MV-4-11 (cell line): ENCODE measurements around the gene BTLA.
"Not testable (repeated sequence)": the region's sequence is repeated elsewhere in the genome, so short reads cannot be mapped to it uniquely, and the experiment has no call there.

ENCODE experiments used
- DNase-seq: peaks from one replicate; lab custom pipeline; 2025; lab: John Stamatoyannopoulos, UW

The BTLA gene

DNA sequence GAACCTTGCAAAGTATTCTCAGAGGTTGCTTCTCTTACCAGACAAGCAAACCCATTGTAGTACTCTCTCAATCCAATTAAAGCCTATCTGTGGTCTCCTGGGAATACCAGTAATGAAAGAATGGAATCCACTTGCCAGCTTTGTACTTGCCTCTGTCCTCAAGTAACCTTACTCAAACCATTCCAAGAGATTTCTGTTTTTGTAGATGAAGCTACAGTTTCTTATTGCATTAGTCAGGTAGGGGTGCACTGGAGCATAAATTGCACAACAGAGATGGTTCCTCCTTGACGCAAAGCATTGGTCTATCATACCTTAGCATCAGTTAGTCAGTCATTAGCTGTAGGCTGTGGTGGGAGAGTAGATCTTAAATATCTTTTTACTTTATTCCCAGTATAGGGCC lies 52.9 kb downstream of the BTLA start:
- no peak for DNase-seq

DNA sequence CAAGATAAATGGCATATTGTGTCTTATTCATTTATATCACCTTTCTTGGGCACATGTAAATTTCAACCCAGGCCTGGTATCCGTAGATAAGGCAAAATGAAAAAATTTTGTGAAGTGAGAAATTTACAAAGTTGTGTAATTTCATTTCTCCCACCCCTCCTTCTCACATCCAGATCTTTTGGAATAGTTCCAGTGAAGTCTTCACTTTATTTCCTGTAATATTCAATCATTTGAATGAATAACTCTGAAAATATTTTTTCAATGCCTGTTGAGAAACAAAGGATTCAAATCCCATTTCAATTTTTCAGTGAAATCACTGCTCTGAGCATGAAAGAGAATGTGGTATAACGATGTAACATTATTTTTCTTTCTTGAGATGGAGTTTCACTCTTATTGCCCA lies 53.4 kb downstream of the BTLA start:
- no peak for DNase-seq

DNA sequence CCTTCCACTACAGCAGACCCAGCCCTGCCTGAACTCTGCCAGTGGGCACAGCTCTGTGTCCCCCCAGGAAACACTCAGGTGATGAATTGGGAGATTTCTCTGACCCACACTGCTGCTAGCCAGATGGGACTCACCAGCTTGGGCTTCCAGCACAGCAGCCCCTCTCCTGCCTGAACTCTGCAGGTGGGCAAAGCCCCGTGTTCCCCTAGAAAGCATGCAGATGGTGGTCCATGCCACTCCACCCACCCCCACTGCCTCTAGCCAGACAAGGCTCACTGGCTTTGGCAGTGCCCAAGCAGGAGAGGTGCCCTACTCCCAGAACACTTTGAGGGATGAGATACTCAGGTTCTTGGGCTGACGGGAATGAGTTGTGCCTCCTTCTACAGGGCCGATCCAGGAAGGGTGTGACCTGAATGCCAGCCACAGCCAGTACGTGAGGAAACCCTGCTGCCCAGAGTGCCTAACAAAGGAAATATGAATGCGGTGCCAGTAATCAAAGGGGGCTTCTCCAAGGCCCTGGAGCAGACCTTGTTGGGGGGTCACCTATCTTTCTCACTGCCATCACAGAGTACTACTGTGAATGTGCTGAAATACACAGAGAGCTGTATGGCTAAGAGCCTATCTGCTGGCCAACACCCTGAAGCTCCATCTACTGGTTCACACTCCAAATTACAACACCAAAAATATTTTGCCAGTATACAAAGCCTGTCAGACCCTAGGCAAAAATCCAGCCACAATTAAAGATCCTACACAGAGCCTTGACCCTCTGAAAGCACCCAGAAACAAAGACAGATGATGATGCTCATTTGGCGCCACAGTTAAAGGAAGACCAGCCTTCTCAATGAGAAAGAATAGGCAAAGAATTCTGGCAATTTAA lies 61.9 kb downstream of the BTLA start:
- DNase-seq = peak; percentile 53

DNA sequence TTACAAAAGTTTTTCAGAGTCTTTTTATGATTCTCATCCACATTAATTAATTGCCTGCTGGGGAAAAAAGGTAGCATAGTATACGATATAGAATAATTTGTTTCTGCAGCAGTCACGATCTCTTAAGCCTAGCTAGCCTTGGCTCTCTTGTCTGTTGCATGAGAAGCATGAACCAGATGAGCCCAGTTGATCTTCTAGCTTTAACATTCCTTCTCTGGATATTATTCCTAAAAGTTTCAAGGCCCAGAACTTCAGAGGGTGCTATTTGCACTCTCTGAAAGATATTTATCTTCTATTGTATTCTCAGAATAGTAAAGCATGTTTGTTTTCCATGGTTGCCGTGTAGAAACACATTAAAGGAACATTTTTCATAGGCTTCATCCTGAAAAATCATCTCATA lies 69.3 kb downstream of the BTLA start:
- no peak for DNase-seq

DNA sequence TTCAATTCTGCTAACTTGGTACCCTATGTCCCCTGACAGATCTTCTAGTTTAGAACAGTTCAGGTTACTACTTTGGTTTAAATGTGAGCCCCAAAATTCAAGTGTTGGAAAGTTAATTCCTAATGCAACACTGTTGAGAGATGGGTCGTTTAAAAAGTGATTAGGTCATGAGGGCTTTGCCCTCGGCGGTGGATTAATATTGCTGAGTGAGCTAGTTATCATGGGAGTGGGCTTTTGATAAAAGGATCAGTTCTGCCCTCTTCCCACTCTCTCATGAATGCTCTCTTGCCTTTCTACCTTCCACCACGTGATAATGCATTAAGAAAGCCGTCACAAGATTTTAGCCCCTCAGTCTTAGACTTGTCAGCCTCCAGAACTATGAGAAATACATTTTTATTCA lies 72.1 kb downstream of the BTLA start:
- no peak for DNase-seq

DNA sequence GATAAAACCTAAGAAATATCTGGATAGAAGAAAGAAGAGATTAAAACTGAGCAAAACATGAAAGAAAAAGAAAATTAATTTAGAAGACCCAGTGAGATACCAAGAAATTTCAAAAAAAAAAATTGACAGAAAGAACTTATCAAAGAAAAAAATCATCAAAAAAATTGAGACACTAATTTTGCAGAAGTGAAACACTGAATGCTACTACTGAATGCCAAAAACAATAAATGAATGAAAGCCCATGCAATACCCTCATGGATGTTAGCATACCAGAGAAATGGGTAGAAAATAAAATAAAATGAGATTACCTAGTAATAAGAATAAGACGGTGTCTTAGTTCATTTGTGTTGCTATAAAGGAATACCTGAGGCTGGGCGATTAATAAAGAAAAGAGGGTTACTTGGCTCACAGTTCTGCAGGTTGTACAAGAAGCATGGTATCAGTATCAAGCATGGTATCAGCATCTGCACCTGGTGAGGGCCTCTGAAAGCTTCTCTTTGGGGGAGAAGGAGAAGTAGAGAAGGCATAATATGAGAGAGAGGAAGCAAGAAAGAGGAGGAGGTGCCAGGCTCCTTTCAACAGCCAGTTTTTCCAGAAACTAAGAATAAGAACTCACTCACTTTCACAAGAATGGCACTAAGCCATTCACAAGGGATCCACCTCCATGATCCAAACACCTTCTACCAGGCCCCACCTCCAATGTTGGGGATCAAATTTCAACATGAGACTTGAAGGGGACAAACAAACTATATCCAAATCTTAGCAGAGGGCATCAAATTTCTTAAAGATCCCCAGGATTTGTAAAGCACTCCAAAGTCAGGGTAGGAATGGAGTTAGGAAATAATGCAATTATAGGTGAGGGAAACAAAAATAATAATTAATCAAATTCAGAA lies 73.2 kb downstream of the BTLA start:
- DNase-seq = peak; percentile 25

DNA sequence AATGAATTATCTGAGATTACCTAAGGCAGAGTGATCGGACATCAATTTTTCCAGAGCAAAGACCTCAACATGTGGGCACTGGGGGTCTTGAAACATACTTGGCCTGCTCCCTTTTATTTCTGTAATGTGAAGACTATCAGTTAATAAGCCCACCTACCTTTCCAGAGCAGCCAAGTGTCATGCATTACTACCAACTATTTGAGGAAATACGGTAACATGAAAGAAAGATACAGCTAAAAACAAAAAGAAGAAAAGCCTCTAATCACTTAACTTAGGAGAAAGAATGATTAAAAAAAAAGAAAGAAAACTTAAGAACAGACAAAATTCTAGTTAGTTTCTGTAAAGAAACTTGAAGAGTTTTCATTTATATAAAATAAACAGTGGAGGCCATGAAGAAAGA lies 73.9 kb downstream of the BTLA start:
- DNase-seq = no peak

GRCh38 chr3:112424394-112424793 lies 74.9 kb downstream of the BTLA start:
- no peak for DNase-seq

GRCh38 chr3:112422921-112423320 lies 76.4 kb downstream of the BTLA start:
- DNase-seq = not testable (repeated sequence)

DNA sequence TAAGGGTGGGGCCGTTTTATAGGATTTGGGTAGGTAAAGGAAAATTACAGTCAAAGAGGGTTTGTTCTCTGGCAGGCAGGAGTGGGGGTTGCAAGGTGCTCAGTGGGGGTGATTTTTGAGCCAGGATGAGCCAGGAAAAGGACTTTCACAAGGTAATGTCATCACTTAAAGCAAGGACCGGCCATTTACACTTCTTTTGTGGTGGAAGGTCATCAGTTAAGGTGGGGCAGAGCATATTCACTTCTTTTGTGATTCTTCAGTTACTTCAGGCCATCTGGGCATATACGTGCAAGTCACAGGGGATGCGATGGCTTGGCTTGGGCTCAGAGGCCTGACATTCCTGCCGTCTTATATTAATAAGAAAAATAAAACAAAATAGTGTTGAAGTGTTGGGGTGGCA lies 80.7 kb downstream of the BTLA start:
- not testable (repeated sequence) for DNase-seq

DNA sequence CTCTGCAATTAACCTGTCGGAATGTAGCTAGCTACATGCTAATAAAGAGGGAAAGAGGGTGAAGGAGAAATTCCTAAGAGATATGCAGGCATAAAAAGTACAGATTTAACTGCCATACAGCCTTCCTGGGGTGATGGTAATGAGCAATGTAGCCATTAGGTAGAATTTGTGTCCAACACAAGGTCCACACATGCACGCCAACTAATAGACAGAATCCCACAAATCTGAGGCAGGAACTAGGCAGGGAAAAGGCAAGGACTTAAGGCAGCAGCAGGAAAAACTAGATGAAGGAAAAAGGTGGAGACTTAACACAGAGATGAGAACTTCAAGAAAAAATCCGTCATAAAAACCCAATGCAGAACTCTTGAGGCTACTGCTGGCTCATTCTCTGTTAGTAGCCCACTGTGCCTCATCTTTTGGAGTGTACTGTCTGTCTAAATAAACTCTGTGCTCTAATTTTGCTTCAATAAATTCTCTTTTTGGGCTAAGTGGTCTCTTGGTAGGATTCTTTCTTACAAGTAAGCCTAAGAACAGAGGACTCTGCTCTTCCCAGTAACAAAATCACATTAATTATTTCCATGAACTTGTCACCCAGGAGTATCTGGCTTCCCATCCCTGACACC lies 81.5 kb downstream of the BTLA start:
- DNase-seq = no peak

- DNase-seq = no peak
Observed at GRCh38 chr3:112416391-112417212, 82.7 kb downstream of the BTLA start.

DNA sequence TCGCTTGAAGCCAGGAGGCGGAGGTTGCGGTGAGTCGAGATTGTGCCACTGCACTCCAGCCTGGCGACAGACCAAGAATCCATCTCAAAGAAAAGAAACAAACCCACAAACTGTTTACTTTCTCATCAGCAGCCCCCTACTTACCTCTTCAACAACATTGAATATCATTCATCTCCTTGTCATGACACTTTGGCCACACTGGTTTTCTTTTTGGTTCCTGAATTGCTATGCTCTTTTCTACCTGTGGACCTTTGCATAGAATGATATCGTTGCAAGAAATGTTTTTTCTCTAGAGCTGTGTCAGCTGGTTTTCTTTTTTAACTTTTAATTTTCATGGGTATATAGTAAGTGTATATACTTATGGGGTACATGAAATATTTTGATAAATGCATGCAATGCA lies 83.9 kb downstream of the BTLA start:
- no peak for DNase-seq
